Effector memory CD4-positive, alpha-beta T cell (primary cell): ENCODE measurements around the gene VIT.

ENCODE experiments used
- DNase-seq, 3 donors: peaks; one replicate each; pipeline ENCODE4 v3.0.0-alpha.2; 2020
- H3K27ac ChIP-seq: 2 replicates; pipeline ENCODE4 v1.7.0; 2013; ENCODE audit warnings: mild to moderate bottlenecking, low read length, moderate library complexity; ENCODE audit not compliant: insufficient read depth, poor library complexity, severe bottlenecking
- H3K27me3 ChIP-seq: replicated peaks from 2 replicates; pipeline ENCODE4 v1.7.0; 2013; ENCODE audit warnings: mild to moderate bottlenecking, low read length; ENCODE audit not compliant: insufficient read depth, control insufficient read depth, poor library complexity, severe bottlenecking
- H3K36me3 ChIP-seq: 2 replicates; pipeline ENCODE4 v1.7.0; 2013; ENCODE audit warnings: mild to moderate bottlenecking, low read length, moderate library complexity; ENCODE audit not compliant: control insufficient read depth, insufficient read depth
- H3K4me1 ChIP-seq: 2 replicates; pipeline ENCODE4 v1.7.0; 2013; ENCODE audit warnings: low read length, mild to moderate bottlenecking; ENCODE audit not compliant: control insufficient read depth, insufficient read depth, poor library complexity, severe bottlenecking
- H3K4me3 ChIP-seq: 2 replicates; pipeline ENCODE4 v1.7.0; 2013; ENCODE audit warnings: low read length, low read depth, mild to moderate bottlenecking; ENCODE audit not compliant: insufficient read depth, poor library complexity, severe bottlenecking
- H3K9me3 ChIP-seq: 2 replicates; pipeline ENCODE4 v1.7.0; 2013; ENCODE audit warnings: mild to moderate bottlenecking, low read length, moderate library complexity; ENCODE audit not compliant: control insufficient read depth

The VIT gene

DNA sequence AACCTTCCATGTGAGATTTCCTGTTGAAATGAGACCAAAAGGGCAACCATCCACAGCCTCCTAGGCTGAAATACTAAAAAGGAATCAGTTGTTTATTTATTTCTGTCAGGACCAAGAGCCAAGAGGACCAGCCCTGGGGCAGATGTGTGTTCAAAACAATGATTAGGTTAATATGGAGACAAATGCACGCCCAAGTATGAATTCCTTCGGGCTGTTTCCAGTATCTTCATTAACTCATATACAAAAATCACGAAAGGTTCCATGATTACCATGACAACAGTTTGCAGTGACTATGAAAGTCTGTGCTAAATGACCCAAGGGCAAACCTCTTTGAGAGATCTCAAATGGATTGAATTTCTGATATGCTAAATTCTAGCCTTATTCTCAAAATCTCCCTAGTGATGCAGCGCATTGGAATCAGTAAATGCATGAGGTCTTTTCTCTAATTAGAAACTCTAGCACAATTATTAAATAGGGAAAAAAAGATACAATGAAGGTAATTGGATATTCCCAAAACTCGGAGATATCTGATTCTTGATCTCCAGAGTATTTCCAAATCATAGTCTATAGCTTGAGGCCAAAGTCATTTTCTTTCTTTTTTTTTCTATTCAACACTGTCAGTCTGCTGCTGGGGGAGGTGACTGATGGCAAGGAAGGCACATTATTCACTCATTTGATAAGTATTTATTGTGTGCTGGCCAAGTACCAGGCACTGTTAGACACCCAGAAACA is 35.6 kb downstream of the VIT start:
- Histone ChIP-seq H3K9me3 (no peaks in the 10 kb centered on the region), H3K27ac (no peak overlapping the region), H3K4me1 (no peaks in the 10 kb centered on the region), H3K36me3 (no peaks in the 10 kb centered on the region), H3K4me3 (no peak overlapping the region), H3K27me3 (no peaks in the 10 kb centered on the region)
- no peak for DNase-seq

DNA sequence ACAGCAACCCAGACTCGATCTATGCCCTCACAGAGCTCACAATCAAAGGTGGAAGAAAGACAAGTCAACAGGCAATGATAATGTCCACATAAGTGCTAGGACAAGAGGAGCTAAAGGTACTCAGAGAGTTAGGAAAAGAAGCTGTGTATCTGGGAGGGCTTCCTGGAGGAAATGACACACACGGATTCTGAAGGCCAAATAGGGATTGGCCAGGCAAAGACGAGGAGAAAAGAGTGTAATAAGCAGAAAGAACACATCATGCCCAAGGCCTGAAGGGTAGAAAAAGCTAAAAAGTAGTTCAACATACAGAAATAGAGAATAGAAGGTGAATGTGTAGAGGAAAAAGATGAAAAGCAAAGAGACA is 36.1 kb downstream of the VIT start:
- no peaks in the 10 kb centered on the region for H3K9me3 ChIP-seq
- no peaks in the 10 kb centered on the region for H3K27me3 ChIP-seq
- H3K4me1 ChIP-seq: no peaks in the 10 kb centered on the region
- H3K4me3 ChIP-seq: no peak overlapping the region
- no peaks in the 10 kb centered on the region for H3K36me3 ChIP-seq
- DNase-seq: no peak
- H3K27ac ChIP-seq: no peak overlapping the region

DNA sequence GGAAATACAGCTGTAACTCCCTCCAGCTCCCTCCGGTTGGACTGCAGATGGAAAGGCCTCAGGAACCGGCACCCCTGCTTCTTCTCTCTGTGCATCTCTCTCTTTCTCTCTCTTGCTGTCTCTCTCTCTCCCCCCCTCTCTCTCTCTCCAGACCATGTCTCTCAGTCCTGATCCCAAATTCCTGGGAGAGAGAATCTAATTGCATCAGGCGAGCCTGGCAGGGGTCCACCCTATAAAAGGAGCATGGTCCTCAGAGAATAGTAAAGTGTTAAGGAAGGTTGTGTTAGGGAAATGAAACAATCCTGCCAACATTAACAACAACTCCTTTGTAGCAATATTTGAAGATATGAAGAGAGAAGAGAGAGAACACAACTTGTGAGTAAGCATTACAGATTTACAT is 36.7 kb downstream of the VIT start:
- Histone ChIP-seq H3K27ac (no peak overlapping the region), H3K36me3 (no peaks in the 10 kb centered on the region), H3K4me3 (no peak overlapping the region), H3K4me1 (no peaks in the 10 kb centered on the region), H3K27me3 (no peaks in the 10 kb centered on the region), H3K9me3 (no peaks in the 10 kb centered on the region)
- DNase-seq: no peak

DNA sequence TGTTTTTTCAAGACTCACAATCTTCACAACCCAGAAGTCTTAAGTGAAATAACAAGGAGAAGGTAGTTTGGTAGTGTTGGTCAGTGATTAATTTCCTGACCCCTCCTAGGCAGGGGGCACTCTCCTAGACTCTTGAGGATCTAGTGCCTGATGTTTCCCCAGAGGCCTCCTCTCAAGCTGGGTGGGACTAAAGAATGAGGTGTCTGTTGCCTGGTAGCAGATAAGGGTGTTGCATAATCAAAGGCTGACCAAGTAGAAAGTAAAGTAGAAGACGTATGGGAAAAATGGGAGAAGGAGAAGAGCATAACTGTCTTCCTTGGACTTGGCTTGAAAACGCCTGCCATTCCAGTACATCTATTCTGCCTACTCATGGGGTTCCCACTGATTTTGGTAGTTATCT is 37.8 kb downstream of the VIT start:
- no peak overlapping the region for H3K27ac ChIP-seq

DNA sequence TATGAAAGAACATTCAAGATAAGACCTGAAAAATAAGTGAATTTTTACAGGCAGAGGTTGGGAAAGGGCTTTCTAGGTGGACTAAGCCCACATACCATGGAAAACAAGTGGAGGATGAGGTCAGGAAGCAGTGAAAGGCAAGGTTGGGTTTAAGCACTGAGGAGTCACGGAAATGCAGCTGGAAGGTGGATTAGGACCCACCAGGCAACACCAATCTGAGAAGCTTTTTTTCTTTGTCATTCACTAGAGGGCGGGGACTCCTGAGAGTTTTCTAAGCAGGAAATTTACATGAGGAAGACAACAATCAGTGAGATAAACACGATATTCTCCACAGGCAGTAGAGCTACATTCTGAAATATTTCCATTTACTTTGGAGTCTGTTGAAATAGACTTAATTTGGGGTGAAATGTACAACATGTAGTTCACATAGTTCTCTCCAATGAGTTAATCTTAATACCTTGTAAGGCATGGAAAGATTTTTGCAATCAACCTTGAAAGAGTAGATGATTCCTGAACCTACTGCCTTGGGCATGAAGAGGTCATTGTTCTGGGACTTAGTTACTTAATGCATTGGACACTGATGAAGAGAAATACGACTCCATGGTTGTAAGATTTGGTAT is 40.7 kb downstream of the VIT start:
- Histone ChIP-seq H3K27ac (no peak overlapping the region), H3K4me1 (no peaks in the 10 kb centered on the region), H3K4me3 (no peak overlapping the region), H3K9me3 (no peaks in the 10 kb centered on the region), H3K27me3 (no peaks in the 10 kb centered on the region), H3K36me3 (no peaks in the 10 kb centered on the region)
- DNase-seq: no peak

More for the DNA sequence above, 37.8 kb downstream of the VIT start:
- Histone ChIP-seq H3K36me3 (no peaks in the 10 kb centered on the region), H3K4me3 (no peak overlapping the region), H3K4me1 (no peaks in the 10 kb centered on the region), H3K9me3 (no peaks in the 10 kb centered on the region), H3K27me3 (no peaks in the 10 kb centered on the region)
- no peak for DNase-seq

DNA sequence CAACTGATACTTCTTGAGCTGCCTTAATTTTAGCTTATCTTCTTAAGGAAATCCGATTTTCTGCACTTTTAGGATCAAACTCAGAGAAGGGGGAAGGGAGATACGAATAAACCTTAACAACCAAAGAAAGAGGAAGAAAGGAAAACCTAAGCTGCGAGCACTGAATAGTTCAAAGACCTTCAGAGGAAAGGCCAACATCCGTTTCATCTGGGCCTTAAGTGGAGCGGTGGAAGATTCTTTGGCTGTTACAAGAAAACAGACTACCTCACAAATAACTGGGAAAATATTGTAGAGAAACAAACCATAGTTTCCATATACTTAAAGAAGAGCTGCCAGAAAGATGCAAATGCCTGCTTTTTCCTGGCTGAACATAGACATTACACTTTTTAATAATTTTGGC is 43.6 kb downstream of the VIT start:
- Histone ChIP-seq H3K36me3 (no peaks in the 10 kb centered on the region), H3K4me1 (no peaks in the 10 kb centered on the region), H3K4me3 (no peak overlapping the region), H3K27ac (no peak overlapping the region), H3K9me3 (no peaks in the 10 kb centered on the region), H3K27me3 (no peaks in the 10 kb centered on the region)
- DNase-seq: no peak

DNA sequence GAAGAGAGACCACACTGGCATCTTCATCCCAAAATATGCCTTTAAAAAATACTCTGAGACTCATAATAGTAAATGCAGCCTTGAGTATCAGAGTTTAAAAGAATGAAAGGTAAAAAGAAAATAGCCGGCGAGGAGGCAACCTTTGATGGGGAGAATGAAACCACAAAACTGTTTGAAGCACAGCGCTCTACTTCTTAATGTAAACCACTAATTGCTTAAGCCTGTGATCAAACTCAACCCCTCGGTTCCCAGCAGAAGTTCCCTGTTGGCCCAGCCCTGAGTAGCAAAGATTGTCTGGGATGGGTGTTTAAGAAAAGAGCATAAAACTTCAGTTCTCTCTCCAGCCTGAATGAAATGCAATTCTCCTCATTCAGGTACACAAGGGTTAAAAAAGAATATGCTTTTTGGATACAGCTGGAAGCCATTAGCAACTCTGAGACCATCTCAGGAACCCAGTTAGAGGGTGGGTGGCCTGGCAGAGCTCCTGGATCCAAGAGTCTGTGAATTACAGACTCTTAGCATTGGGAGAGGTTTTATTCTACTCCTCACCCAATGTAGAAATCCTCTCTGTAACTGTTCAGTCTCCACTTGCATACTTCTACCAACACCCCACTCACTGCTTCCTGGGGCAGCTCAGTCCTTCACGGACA is 44.8 kb downstream of the VIT start:
- H3K4me3 ChIP-seq: no peak overlapping the region
- H3K9me3 ChIP-seq: no peaks in the 10 kb centered on the region
- H3K27ac ChIP-seq: no peak overlapping the region
- H3K4me1 ChIP-seq: no peaks in the 10 kb centered on the region
- H3K27me3 ChIP-seq: no peaks in the 10 kb centered on the region
- no peak for DNase-seq
- H3K36me3 ChIP-seq: no peaks in the 10 kb centered on the region

DNA sequence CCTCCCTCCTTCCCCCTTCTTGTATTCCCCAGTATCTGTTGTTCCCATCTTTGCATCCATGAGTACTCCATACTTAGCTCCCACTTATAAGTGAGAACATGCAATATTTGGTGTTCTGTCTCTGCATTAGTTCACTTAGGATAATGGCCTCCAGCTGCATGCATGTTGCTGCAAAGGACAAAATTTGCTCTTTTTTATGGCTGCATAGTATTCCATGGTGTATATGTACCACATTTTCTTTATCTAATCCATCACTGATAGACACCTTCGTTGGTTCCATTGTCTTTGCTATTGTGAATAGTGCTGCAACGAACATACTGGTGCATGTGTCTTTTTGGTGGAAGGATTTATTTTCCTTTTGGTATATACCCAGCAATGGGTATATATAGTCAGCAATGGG is 47.4 kb downstream of the VIT start:
- no peaks in the 10 kb centered on the region for H3K4me1 ChIP-seq
- DNase-seq: no peak
- H3K36me3 ChIP-seq: no peaks in the 10 kb centered on the region
- no peak overlapping the region for H3K27ac ChIP-seq
- no peak overlapping the region for H3K4me3 ChIP-seq
- H3K27me3 ChIP-seq: no peaks in the 10 kb centered on the region
- no peaks in the 10 kb centered on the region for H3K9me3 ChIP-seq

DNA sequence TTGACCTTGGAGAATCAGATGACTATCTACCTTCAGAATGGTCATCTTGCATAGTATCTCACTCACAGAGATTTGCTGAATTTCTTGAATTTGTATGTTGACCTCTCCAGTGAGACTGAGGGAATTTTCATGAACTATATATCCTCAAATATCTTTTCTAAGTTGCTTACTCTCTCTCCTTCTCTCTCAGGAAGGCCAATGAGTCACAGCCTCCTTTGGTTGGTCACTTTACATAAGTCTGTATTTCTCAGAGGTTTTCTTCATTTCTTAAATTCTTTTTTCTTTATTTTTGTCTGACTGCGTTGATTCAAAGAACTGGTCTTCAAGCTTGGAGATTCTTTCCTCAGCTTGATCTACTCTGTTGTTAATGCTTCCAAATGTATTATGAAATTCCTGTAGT is 51.7 kb downstream of the VIT start:
- H3K4me1 ChIP-seq: no peaks in the 10 kb centered on the region
- no peak overlapping the region for H3K4me3 ChIP-seq
- H3K27me3 ChIP-seq: no peaks in the 10 kb centered on the region
- H3K36me3 ChIP-seq: no peaks in the 10 kb centered on the region
- no peaks in the 10 kb centered on the region for H3K9me3 ChIP-seq
- DNase-seq: no peak
- no peak overlapping the region for H3K27ac ChIP-seq

DNA sequence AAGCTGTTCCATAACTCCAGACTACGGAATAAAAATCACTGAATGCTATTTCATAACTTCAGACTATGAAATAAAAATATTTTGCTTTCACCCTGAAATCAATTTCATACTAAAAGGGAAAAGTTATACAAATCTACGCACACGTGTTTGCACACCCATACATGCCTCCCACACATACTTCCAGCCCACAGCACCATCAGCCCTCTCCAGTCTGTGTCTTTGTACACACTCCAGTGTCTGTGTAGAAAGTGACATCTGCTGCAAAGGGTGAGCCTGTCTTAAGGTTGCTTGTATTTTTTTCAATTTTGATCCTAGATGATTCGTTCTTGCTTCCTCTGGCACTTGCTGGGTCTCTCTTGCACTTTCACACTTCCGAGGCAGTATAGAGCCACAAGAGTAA is 53.6 kb downstream of the VIT start:
- DNase-seq: no peak
- H3K9me3 ChIP-seq: no peaks in the 10 kb centered on the region
- H3K27ac ChIP-seq: no peak overlapping the region
- H3K27me3 ChIP-seq: no peaks in the 10 kb centered on the region
- no peak overlapping the region for H3K4me3 ChIP-seq
- no peaks in the 10 kb centered on the region for H3K36me3 ChIP-seq
- H3K4me1 ChIP-seq: no peaks in the 10 kb centered on the region
